Calu3 (cell line): ENCODE data around the gene NCBP1. TPM values are rescaled to one million over a fixed set of nuclear protein-coding genes. Genes with fewer than 3 reads are reported as not detected.

ENCODE experiments used
- BruUV-seq: library from RNA; stranded (reverse); fragments of 400-500 nt; replicated peaks from 2 replicates; lab custom pipeline; 2021; lab: Mats Ljungman, UMichigan
- CTCF ChIA-PET: fragments of 300-600 bp; sonication (Branson Sonifier 250); formaldehyde crosslinking; loops from one replicate; lab custom pipeline; 2022; ENCODE audit warnings: antibody characterized with exemption; lab: Charles Lee
- DNase-seq: peaks from one replicate; pipeline ENCODE4 v3.0.0; 2022
- H3K27ac Mint-ChIP-seq: one replicate; pipeline ENCODE4 v1.8.0; 2022; ENCODE audit warnings: mixed read lengths; ENCODE audit not compliant: unreplicated experiment
- H3K27me3 Mint-ChIP-seq: one replicate; pipeline ENCODE4 v1.8.0; 2022; ENCODE audit warnings: mixed read lengths; ENCODE audit not compliant: unreplicated experiment
- H3K36me3 Mint-ChIP-seq: one replicate; pipeline ENCODE4 v1.8.0; 2022; ENCODE audit warnings: mild to moderate bottlenecking, moderate library complexity, mixed read lengths; ENCODE audit not compliant: insufficient read depth, unreplicated experiment
- H3K4me1 Mint-ChIP-seq: one replicate; pipeline ENCODE4 v1.8.0; 2022; ENCODE audit warnings: mild to moderate bottlenecking, low read depth, mixed read lengths; ENCODE audit not compliant: unreplicated experiment
- H3K4me3 Mint-ChIP-seq: one replicate; pipeline ENCODE4 v1.8.0; 2022; ENCODE audit warnings: mild to moderate bottlenecking, low read depth, moderate library complexity, mixed read lengths; ENCODE audit not compliant: unreplicated experiment
- H3K9me3 Mint-ChIP-seq: one replicate; pipeline ENCODE4 v1.8.0; 2022; ENCODE audit warnings: low read depth, mixed read lengths; ENCODE audit not compliant: unreplicated experiment
- intact Hi-C: fragments of 100-400 bp; cut with micrococcal nuclease; formaldehyde crosslinking; loops from one replicate; pipeline ENCODE4 v1.10.0; 2022; ENCODE audit not compliant: unreplicated experiment
- total RNA-seq: library from RNA; stranded (reverse); gene quantifications from 2 replicates; pipeline ENCODE4 v1.2.3, GENCODE V29; 2022
- TF ChIP-seq, protein P1 (sequence below): fragments of 200-600 bp; IDR thresholded peaks from one replicate; pipeline ENCODE4 v1.8.0; 2022; ENCODE audit warnings: antibody characterized with exemption; ENCODE audit not compliant: unreplicated experiment

The NCBP1 gene
- total RNA-seq, 1 experiment from 2014 or later = 32.2 TPM

DNA sequence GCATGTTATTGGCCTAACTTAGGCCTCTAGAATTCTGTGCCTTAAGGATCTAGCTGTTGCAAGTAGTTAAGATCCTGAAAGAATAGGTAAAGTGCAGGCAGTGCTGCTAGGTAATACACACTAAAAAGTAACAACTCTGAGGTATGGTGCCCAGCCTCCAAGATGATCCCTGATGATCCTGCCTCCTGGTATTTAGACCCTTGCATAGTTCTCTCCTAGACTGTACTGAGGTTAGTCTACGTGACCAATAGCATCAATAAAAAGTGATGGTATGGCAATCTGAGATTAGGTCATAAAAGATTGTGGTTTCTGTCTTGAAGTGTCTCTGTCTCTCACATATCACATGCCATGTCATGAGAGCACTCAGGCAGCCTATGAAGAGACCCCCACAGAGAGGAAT is 9.7 kb upstream of the NCBP1 start:
- no peaks in the 10 kb centered on the region for H3K27me3 Mint-ChIP-seq
- H3K36me3 Mint-ChIP-seq = peaks cover 6% of the 10 kb centered on the region
- H3K9me3 Mint-ChIP-seq = peaks cover 3% of the 10 kb centered on the region
- no peak overlapping the region for H3K27ac Mint-ChIP-seq
- H3K4me1 Mint-ChIP-seq = peaks cover 7% of the 10 kb centered on the region
- no TSS peak for BruUV-seq
- CTCF ChIA-PET = no interaction called here
- TF ChIP-seq, protein P1, sequence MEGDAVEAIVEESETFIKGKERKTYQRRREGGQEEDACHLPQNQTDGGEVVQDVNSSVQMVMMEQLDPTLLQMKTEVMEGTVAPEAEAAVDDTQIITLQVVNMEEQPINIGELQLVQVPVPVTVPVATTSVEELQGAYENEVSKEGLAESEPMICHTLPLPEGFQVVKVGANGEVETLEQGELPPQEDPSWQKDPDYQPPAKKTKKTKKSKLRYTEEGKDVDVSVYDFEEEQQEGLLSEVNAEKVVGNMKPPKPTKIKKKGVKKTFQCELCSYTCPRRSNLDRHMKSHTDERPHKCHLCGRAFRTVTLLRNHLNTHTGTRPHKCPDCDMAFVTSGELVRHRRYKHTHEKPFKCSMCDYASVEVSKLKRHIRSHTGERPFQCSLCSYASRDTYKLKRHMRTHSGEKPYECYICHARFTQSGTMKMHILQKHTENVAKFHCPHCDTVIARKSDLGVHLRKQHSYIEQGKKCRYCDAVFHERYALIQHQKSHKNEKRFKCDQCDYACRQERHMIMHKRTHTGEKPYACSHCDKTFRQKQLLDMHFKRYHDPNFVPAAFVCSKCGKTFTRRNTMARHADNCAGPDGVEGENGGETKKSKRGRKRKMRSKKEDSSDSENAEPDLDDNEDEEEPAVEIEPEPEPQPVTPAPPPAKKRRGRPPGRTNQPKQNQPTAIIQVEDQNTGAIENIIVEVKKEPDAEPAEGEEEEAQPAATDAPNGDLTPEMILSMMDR = no peak
- DNase-seq = no peak
- intact Hi-C loops = no loop called here
- no peak overlapping the region for H3K4me3 Mint-ChIP-seq

DNA sequence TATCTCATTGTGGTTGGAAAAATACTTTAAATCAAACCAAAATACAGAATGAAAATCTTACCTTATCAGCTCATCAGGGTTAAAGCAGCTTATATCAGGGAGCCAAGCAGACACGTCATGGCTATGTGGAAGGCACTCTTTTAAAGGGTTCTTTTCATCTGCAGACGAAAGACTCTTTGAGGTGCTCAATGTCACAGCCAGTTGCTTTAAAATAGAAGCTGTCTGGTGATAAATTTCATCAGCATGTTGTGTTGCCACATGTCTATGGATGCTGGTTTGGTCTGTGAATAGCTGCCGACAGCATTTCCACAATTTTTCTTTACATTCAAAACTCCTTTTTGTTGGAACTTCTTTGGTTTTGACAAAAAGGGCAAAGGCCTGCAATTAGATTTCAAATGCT is 8.0 kb upstream of the NCBP1 start:
- Mint-ChIP-seq H3K9me3 (peaks cover 3% of the 10 kb centered on the region), H3K4me3 (no peak overlapping the region), H3K27me3 (no peaks in the 10 kb centered on the region), H3K27ac (no peak overlapping the region), H3K36me3 (peaks cover 6% of the 10 kb centered on the region), H3K4me1 (peaks cover 16% of the 10 kb centered on the region)
- intact Hi-C loops = no loop called here
- TF ChIP-seq, protein P1 = no peak
- CTCF ChIA-PET = no interaction called here
- no TSS peak for BruUV-seq
- no peak for DNase-seq

DNA sequence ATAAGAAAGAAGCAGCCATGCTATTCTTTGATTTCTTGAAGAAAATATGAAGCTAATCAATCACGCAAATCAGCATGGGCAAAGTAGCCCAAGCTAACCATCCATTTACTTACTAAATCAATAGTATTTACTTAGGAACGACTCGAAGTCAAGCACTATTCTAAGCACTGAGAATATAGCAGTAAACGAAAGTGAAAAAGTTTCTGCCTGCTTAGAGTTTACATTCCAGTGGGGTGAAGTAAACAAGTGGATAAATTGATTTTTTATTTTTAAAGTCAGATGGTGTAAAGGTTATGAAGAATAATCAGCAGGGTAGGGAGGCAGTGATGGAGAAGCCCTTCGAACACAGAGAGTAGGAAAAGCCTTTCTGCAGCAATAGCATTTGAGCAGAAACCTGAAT is 6.0 kb upstream of the NCBP1 start:
- Mint-ChIP-seq H3K4me3 (no peak overlapping the region), H3K36me3 (peaks cover 15% of the 10 kb centered on the region), H3K27ac (no peak overlapping the region), H3K27me3 (no peaks in the 10 kb centered on the region), H3K4me1 (peaks cover 9% of the 10 kb centered on the region), H3K9me3 (no peaks in the 10 kb centered on the region)
- no peak for DNase-seq
- TF ChIP-seq, protein P1 = no peak
- CTCF ChIA-PET = no interaction called here
- intact Hi-C loops = no loop called here
- BruUV-seq = no TSS peak

DNA sequence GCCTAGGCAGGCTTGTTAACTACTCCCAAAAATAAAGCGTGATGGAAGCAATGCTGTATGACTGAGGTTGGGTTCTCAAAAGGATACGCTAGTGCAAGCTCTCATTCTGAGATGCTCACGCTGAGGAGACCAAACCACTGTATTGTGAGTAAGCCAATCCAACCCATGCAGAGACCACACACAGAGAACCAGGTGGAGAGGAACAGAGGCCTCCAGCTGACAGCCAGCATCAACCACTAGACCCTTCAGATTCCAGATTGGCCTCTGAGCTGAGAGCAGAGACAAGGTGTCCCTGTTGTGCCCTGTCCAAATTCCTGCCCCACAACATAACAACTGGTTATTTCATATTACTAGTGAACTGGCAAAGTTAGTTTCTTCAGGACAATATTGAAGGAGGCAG is 5.0 kb upstream of the NCBP1 start:
- no peak for DNase-seq
- Mint-ChIP-seq H3K9me3 (no peaks in the 10 kb centered on the region), H3K27ac (no peak overlapping the region), H3K36me3 (peaks cover 26% of the 10 kb centered on the region), H3K27me3 (no peaks in the 10 kb centered on the region), H3K4me3 (no peak overlapping the region), H3K4me1 (peaks cover 9% of the 10 kb centered on the region)
- intact Hi-C loops = no loop called here
- no TSS peak for BruUV-seq
- TF ChIP-seq, protein P1 = no peak
- CTCF ChIA-PET = no interaction called here
